ENCODE measurements around the gene LZTS2.

DNA sequence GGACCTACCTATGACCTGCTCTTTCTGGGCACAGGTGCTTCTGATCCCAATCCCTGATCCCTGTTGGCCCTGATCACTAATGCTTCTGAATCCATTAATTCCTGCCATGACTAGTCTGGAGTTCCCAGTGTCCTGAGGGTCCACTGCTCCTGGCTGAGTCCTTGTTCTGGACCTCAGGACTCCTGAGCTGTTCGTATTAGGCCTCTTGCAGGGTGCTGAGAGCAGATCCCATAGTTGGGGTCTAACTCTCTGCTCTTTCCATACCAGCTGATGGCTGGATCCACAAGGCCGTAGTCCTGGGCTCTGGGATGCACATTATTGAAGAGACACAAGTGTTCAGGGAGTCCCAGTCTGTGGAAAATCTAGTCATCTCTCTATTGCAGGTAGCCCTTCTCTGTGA is 19.3 kb upstream of the LZTS2 start:
- TF ChIP-seq, protein P1, sequence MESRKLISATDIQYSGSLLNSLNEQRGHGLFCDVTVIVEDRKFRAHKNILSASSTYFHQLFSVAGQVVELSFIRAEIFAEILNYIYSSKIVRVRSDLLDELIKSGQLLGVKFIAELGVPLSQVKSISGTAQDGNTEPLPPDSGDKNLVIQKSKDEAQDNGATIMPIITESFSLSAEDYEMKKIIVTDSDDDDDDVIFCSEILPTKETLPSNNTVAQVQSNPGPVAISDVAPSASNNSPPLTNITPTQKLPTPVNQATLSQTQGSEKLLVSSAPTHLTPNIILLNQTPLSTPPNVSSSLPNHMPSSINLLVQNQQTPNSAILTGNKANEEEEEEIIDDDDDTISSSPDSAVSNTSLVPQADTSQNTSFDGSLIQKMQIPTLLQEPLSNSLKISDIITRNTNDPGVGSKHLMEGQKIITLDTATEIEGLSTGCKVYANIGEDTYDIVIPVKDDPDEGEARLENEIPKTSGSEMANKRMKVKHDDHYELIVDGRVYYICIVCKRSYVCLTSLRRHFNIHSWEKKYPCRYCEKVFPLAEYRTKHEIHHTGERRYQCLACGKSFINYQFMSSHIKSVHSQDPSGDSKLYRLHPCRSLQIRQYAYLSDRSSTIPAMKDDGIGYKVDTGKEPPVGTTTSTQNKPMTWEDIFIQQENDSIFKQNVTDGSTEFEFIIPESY (IDR thresholded peaks at IDR 0.05) = no peak
- TF ChIP-seq, protein P2, sequence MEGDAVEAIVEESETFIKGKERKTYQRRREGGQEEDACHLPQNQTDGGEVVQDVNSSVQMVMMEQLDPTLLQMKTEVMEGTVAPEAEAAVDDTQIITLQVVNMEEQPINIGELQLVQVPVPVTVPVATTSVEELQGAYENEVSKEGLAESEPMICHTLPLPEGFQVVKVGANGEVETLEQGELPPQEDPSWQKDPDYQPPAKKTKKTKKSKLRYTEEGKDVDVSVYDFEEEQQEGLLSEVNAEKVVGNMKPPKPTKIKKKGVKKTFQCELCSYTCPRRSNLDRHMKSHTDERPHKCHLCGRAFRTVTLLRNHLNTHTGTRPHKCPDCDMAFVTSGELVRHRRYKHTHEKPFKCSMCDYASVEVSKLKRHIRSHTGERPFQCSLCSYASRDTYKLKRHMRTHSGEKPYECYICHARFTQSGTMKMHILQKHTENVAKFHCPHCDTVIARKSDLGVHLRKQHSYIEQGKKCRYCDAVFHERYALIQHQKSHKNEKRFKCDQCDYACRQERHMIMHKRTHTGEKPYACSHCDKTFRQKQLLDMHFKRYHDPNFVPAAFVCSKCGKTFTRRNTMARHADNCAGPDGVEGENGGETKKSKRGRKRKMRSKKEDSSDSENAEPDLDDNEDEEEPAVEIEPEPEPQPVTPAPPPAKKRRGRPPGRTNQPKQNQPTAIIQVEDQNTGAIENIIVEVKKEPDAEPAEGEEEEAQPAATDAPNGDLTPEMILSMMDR (IDR thresholded peaks at IDR 0.05; ENCODE audit: low read depth, low read length, missing input control) = no peak
